Measurements from ENCODE around the gene TMEM208. TPM values are rescaled to one million over a fixed set of nuclear protein-coding genes. Genes with fewer than 3 reads are reported as not detected.
A peak's percentile ranks its signal among the peaks of the same experiment; 100 is the strongest.

TMEM208 gene
- total RNA-seq, 1 donor from 2014 or later: 11.5 TPM

DNA sequence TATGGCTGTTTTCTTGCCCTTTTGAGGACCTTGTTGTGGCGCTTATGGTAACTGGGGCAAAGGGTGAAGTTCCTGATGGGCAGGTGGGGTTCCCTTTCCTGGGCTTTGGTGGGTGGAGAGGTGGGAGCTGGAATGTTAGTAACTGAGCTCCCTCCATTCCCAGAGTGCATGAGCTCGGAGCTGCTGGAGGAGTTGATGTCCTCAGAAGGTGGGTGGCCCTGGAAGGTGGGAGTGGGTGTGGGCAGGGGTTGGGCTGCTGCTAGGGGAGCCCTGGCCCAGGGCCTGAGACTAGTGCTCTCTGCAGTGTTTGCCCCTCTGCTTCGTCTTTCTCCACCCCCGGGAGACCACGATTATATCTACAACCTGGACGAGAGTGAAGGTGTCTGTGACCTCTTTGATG, 29.2 kb upstream of the TMEM208 start:
- intact Hi-C loops (cut with micrococcal nuclease): no loop called here
- Histone ChIP-seq H3K27ac (replicated peaks) (no peak overlapping the region), H3K4me1 (peaks cover 42% of the 10 kb centered on the region), H3K9me3 (replicated peaks) (no peaks in the 10 kb centered on the region), H3K36me3 (peaks cover 69% of the 10 kb centered on the region), H3K4me3 (no peak overlapping the region), H3K27me3 (ENCODE audit: low read depth) (no peaks in the 10 kb centered on the region)
- DNase-seq: no peak
- TF ChIP-seq, protein P1, sequence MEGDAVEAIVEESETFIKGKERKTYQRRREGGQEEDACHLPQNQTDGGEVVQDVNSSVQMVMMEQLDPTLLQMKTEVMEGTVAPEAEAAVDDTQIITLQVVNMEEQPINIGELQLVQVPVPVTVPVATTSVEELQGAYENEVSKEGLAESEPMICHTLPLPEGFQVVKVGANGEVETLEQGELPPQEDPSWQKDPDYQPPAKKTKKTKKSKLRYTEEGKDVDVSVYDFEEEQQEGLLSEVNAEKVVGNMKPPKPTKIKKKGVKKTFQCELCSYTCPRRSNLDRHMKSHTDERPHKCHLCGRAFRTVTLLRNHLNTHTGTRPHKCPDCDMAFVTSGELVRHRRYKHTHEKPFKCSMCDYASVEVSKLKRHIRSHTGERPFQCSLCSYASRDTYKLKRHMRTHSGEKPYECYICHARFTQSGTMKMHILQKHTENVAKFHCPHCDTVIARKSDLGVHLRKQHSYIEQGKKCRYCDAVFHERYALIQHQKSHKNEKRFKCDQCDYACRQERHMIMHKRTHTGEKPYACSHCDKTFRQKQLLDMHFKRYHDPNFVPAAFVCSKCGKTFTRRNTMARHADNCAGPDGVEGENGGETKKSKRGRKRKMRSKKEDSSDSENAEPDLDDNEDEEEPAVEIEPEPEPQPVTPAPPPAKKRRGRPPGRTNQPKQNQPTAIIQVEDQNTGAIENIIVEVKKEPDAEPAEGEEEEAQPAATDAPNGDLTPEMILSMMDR (IDR thresholded peaks at IDR 0.05; ENCODE audit: borderline replicate concordance): no peak

DNA sequence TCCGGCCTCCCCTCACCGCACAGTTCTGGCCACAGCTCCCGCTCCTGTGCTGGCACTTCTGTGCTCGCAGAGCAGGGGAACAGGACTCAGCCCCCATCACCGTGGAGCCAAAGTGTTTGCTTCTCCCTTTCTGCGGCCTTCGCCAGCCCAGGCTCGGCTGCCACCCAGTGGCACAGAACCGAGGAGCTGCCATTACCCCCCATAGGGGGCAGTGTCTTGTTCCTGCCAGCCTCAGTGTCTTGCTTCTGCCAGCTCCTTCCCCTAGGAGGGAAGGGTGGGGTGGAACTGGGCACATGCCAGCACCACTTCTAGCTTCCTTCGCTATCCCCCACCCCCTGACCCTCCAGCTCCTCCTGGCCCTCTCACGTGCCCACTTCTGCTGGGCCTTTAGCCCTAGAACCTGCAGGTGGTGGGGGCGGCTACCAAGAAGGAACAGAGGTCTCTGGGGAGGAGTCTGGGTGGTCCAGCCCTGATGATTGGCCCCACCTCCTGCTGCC, 28.6 kb upstream of the TMEM208 start:
- peaks cover 72% of the 10 kb centered on the region for H3K36me3 ChIP-seq
- no peak overlapping the region for H3K4me3 ChIP-seq
- DNase-seq: no peak
- H3K27ac ChIP-seq (replicated peaks): no peak overlapping the region
- H3K9me3 ChIP-seq (replicated peaks): no peaks in the 10 kb centered on the region
- intact Hi-C loops (cut with micrococcal nuclease): no loop called here
- TF ChIP-seq, protein P1 (IDR thresholded peaks at IDR 0.05; ENCODE audit: borderline replicate concordance): peak; percentile 68
- no peaks in the 10 kb centered on the region for H3K27me3 ChIP-seq (ENCODE audit: low read depth)
- peaks cover 36% of the 10 kb centered on the region for H3K4me1 ChIP-seq

DNA sequence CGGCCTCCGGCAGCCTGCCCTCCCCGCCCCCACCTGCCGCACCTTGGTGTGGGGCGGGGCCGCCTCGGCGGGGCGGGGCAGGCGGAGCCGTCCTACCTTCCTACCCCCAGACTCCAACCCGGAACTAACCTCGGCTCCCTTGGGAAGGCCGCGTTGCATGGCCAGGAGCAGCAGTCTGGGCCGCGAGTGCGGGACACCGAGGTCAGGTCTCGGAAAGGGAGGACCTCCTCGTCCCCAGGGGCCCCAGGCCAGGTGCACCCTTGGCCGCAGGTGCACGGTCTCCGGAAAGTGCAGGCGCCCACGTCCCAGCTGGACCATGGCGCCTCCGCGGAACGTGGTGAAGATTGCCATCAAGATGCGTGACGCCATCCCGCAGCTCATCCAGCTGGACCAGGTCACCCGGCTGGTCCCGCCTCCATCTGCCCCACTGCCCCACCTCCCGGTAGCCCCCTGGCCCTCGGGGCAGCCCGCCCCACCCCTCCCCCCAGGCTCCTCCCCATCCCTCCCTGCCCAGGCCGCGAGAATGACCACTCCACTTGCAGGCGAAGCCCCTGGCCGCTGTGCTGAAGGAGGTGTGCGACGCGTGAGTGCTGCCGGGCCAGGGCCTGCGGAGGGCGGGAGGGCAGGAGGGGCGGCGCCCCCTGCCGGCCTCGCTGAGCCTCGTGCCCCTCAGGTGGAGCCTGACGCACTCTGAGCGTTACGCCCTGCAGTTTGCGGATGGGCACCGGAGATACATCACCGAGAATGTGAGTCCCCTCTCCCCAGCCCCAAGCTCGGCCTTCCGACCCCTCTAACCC, 27.7 kb upstream of the TMEM208 start, which contains the start of gene ELMO3:
Gene ELMO3 (plus strand): TSS at position 121 of the 797 bp plus-strand sequence. CDS start 196 bp downstream, at position 317.
- Histone ChIP-seq H3K4me3 (no peak within 1 kb of the TSS), H3K9me3 (replicated peaks) (no peaks in the 10 kb centered on the region), H3K27ac (replicated peaks) (no peak within 1 kb of the TSS)

DNA sequence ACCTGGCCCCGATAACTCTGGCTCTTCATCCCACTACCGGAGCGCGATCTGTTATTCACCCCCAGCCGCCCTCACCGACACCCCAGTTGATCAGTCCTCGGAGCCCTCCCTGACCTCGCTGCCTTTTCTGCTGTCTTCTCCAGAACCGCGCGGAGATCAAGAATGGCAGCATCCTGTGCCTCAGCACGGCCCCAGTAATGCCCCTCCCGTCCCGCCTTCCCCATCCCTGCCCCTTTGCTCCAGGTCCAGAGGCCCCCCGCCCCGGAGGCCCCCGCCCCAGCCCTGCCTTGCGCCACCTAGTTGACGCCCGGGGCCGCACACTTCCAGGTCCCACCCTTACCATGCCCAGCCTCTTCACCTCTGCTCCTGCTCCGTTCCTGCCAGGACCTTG, 27.1 kb upstream of the TMEM208 start:
- H3K36me3 ChIP-seq: peaks cover 69% of the 10 kb centered on the region

More for the DNA sequence above, 27.7 kb upstream of the TMEM208 start, which contains the start of gene ELMO3:
- no peaks in the 10 kb centered on the region for H3K27me3 ChIP-seq (ENCODE audit: low read depth)
- peaks cover 27% of the 10 kb centered on the region for H3K4me1 ChIP-seq
- intact Hi-C loops (cut with micrococcal nuclease): no loop called here
- peaks cover 75% of the 10 kb centered on the region for H3K36me3 ChIP-seq
- TF ChIP-seq, protein P1 (IDR thresholded peaks at IDR 0.05; ENCODE audit: borderline replicate concordance): peak; percentile 26
- DNase-seq: no peak

DNA sequence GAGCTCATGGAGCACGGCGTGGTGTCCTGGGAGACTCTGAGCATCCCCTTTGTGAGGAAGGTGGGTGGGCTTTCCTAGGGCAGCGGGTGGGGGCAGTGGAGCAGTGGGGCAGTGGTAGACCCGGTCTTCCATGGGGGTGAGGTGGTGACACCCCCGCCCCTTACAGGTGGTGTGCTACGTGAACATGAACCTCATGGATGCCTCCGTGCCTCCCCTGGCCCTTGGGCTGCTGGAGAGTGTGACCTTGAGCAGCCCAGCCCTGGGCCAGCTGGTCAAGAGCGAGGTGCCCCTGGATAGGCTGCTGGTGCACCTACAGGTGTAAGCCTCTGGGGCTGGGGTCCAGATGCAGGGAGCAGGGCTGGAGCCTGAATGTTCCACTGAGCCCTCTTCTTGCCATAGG, 26.4 kb upstream of the TMEM208 start:
- Histone ChIP-seq H3K9me3 (replicated peaks) (no peaks in the 10 kb centered on the region), H3K27ac (replicated peaks) (no peak overlapping the region), H3K4me3 (no peak overlapping the region), H3K4me1 (peaks cover 23% of the 10 kb centered on the region), H3K36me3 (peaks cover 62% of the 10 kb centered on the region), H3K27me3 (ENCODE audit: low read depth) (no peaks in the 10 kb centered on the region)
- TF ChIP-seq, protein P1 (IDR thresholded peaks at IDR 0.05; ENCODE audit: borderline replicate concordance): no peak
- DNase-seq: no peak
- intact Hi-C loops (cut with micrococcal nuclease): no loop called here

More for the DNA sequence above, 27.1 kb upstream of the TMEM208 start:
- TF ChIP-seq, protein P1 (IDR thresholded peaks at IDR 0.05; ENCODE audit: borderline replicate concordance): no peak
- peaks cover 23% of the 10 kb centered on the region for H3K4me1 ChIP-seq
- H3K27me3 ChIP-seq (ENCODE audit: low read depth): no peaks in the 10 kb centered on the region
- no peaks in the 10 kb centered on the region for H3K9me3 ChIP-seq (replicated peaks)
- no peak for DNase-seq
- intact Hi-C loops (cut with micrococcal nuclease): no loop called here
- H3K27ac ChIP-seq (replicated peaks): no peak overlapping the region
- no peak overlapping the region for H3K4me3 ChIP-seq

Measured in left ventricle myocardium inferior (tissue), 1 donor.